Stimulated activated CD4-positive, alpha-beta T cell treated with anti-CD3 and anti-CD28 coated beads, Interleukin-15, amount 100 ng/mL, for 24 hours (primary cell): Measurements from ENCODE around the gene RTN4RL2.

ENCODE experiments used
- DNase-seq: peaks from one replicate; pipeline ENCODE4 v3.0.0-alpha.2; 2020

Gene RTN4RL2

DNA sequence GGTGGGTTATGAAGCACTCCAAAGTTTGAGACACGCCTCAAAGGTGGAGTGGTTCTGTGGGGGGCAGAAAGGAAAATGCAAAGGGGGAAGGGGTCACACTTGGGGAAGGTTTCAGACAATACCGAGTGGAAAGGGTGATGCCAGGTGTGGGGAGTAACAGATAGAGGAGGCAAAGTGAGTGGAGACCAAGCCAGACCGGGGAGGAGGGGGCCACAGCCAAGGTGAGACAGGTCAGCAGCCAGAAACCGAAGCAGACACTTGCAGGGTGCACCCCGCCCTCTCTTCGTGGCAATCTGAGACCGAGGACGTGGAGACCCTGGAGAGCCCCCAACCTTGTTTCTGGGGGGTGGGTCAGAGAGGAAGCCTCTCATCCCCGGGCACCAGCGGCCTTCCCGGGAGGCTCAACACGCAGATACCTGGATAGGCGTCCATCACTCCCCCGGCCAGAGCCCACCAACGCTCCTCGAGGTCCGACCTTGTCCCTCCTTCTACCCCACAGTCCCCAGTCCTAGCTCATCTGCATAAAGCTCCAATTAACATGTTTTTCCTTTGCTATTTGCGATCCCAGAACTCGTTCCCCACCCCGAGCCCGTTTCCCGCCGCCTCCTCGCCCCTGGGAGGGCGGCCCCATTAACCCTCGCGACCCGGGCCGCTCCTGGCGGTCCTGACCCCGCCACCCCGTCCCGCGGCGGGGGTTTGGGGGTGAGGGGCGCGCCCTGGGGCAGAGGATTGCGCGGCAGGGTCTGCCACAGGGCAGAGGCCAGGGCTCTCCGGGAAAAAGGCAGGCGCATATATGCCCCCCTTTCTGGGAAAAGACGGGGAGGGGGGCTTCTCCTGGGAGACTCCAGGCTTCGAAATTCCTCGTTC lies 21.8 kb downstream of the RTN4RL2 start:
- no peak for DNase-seq

GRCh38 chr11:57482782-57483561 lies 22.6 kb downstream of the RTN4RL2 start:
- DNase-seq: peak; percentile 82

- no peak for DNase-seq
Measured at GRCh38 chr11:57483562-57483918, 23.2 kb downstream of the RTN4RL2 start.

GRCh38 chr11:57484141-57484710 lies 23.9 kb downstream of the RTN4RL2 start:
- no peak for DNase-seq

DNA sequence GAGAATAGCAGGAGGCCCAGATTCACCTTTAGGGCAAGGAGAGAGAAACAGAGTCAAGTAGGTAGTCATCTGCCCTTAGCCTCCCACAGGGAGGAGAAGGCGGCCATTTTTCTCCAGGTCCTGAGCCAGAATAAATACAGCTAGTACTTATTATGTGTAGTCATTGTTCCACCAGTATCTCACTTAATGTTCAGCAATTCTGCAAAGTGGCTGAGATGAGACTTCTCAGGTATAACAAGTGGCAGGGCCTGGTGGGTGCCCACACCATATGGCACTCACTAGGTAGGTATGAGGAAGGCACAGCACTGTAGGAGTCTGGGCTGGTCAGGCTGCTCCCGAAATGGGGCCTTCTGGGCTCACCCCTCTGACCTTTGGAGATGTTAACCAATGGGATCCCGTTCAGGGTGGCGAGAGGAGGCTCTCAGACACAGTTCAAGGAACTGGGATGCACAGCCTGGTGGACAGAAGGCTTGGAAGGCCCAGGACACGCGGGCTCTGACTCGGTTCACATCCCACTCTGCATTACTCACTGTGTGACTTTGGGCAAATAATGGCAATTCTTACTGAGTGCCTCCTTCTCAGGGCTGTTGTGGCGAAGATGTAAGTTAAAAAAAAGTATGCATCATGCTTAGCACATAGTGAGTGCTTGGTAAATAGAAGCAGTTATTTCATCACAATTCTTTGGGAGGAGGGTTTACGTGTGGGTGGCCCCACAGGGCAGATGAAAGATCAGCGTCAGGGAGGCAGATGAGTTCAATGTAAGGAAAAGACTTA lies 25.1 kb downstream of the RTN4RL2 start:
- DNase-seq: no peak

- DNase-seq: no peak
Measured at GRCh38 chr11:57487021-57487778, 26.9 kb downstream of the RTN4RL2 start.

DNA sequence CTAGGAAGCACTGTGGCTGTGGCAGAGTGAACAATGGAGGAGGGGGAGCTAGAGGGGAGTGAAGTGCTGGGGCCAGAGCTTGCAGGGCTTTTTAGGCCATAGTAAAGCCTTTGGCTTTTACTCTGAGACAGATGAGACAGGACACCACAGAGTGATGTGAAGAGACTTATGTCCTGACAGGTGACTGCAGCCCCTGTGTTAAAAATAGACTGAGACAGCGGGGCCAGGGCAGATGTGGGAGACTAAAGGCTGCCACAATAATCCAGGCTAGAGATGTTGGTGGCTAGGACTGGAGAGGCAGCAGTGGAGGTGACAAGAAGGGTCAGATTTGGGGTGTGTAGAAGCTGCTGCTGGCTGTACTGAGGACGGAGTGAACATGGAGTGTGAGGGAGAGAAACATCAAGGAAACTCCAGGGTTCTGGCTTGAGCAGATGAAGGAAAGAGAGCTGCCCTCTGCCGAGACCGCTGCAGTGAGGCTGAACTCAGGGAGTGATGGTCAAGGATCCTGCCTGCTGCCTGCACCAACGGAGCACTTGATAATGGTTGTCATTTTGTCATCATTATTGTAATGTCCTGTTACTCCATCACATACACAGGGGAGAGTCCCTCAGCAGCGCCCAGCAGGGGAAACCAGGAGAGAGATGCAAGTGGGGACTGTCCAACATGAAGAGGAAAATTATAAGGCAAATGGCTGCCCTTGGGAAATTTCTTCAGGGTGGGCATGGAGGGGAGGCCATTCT lies 27.8 kb downstream of the RTN4RL2 start:
- DNase-seq: no peak

- no peak for DNase-seq
Measured at GRCh38 chr11:57490456-57491248, 30.3 kb downstream of the RTN4RL2 start.

DNA sequence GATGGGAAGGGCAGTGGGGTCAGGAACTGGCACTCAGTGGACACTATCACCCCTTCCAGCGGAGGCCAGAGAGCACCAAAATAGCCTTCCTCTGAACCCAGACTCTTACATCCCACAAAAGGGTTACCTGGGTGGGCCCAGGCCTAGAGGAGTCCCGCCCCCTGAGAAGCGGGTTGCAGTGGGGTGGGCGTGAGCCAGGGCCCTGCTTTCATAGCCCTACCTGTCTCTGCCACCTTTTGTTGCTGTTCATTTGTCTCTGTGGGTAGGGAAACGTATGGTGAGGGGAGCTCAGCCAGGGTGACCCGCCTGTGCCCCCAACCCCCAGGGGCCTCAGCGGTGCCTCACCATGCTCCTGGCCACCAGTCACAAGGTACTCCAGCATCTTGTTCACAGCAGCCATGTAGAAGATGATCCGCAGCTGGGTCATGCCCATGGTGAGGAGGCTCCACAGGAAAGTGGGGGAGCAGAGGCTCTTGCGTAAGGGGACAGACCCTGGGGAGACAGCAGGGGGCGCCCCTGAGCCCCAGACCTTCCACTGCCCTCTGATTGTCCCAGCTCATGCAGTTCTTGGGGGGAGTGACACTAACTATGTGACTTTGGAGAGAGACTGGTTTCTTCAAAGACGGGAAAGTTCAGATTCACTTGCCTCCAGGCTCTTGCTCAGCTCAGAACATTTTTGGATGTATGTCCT lies 31.2 kb downstream of the RTN4RL2 start:
- DNase-seq: peak; percentile 73

GRCh38 chr11:57493507-57494503 lies 33.5 kb downstream of the RTN4RL2 start:
- peak; percentile 81 for DNase-seq

DNA sequence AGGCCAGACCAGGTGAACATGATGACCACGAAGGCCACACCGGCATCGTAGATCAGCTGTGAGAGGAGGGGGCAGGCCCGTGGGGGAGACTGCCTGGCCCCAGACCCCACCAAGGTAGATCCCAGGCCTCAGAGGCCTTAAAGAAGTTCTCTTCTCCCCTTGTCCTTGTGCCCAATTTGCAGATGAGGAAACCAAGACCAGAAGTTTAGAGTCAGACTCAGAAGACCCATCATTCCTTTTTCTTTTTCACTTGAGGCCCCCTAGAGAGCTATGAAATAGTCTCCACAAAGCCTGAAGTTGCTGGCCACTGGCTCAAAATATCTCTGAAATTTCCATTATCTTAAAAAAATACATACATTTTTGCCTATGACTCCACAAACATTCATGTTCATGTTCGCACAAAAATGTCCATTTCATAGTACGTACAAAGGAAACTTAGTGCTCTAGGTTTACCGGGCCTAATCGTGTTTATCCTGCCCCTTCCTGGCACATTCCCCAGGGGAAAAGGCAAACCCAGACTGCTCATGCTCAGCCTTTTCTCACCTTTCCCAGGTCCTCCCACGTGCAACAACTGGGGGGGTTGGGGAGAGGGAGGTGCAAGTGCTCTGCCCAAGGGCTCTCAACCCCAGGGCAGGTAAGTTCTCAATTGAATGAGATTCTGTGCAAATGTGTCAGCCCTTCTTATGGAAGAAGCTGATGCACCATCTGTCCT lies 35.9 kb downstream of the RTN4RL2 start:
- DNase-seq: no peak

- DNase-seq: no peak
Measured at GRCh38 chr11:57497303-57498247, 37.2 kb downstream of the RTN4RL2 start.

GRCh38 chr11:57498540-57498939 lies 38.2 kb downstream of the RTN4RL2 start:
- no peak for DNase-seq

GRCh38 chr11:57499413-57499982 lies 39.2 kb downstream of the RTN4RL2 start:
- peak; percentile 69 for DNase-seq

GRCh38 chr11:57499983-57500461 lies 39.7 kb downstream of the RTN4RL2 start:
- no peak for DNase-seq

GRCh38 chr11:57500515-57500914 lies 40.2 kb downstream of the RTN4RL2 start:
- no peak for DNase-seq
